HEK293 (cell line): ENCODE data around the gene BBOF1.
"Not testable (repeated sequence)": the region's sequence is repeated elsewhere in the genome, so short reads cannot be mapped to it uniquely, and the experiment has no call there.

ENCODE experiments used
- CTCF ChIA-PET: fragments of 350-600 bp; formaldehyde crosslinking; extraction: SDS; loops from one replicate; lab custom pipeline; 2021; ENCODE audit warnings: antibody characterized with exemption; lab: Yijun Ruan, JAX
- POLR2A ChIA-PET: fragments of 300-600 bp; formaldehyde crosslinking; extraction: SDS; loops from one replicate; lab custom pipeline; 2020; ENCODE audit warnings: antibody characterized with exemption, inconsistent platforms; lab: Yijun Ruan, JAX
- H3K27ac ChIP-seq: fragments of 200-500 bp; sonication (Bioruptor generic); 2 replicates; pipeline ENCODE4 v1.5.1; 2014; ENCODE audit warnings: low read depth, low read length, control low read depth, inconsistent platforms; ENCODE audit errors: extremely low read depth
- H3K36me3 ChIP-seq, 2 experiments: fragments of 200-500 bp in 1 of 2; sonication (Bioruptor generic) in 1 of 2; 1 replicate in 1 of 2; 2 replicates in 1 of 2; pipeline ENCODE4 v1.5.1; 2014 to 2017; ENCODE audit warnings: inconsistent platforms in 2 of 2, low read length in 2 of 2; ENCODE audit not compliant: control insufficient read depth in 2 of 2, insufficient read depth in 1 of 2
- H3K4me1 ChIP-seq: fragments of 200-500 bp; sonication (Bioruptor generic); 2 replicates; pipeline ENCODE4 v1.5.1; 2014; ENCODE audit warnings: mild to moderate bottlenecking, low read length, inconsistent platforms; ENCODE audit not compliant: control insufficient read depth, insufficient read depth
- H3K4me3 ChIP-seq: 2 replicates; pipeline ENCODE4 v1.5.1; 2011; ENCODE audit warnings: low read depth, mild to moderate bottlenecking, control low read depth, low read length, moderate library complexity
- H3K9me3 ChIP-seq: fragments of 200-500 bp; sonication (Bioruptor generic); 2 replicates; pipeline ENCODE4 v1.5.1; 2014; ENCODE audit warnings: low read depth, low read length, inconsistent platforms; ENCODE audit not compliant: control insufficient read depth, insufficient read depth
- BCL6B ChIP-seq: fragments of 450-650 bp; formaldehyde crosslinking; IDR thresholded peaks from 2 replicates; pipeline ENCODE4 v1.5.1; 2017; ENCODE audit warnings: missing biosample characterization, missing genetic modification characterization
- HOXD13 ChIP-seq: sonication (generic); formaldehyde crosslinking; IDR thresholded peaks from 2 replicates; pipeline ENCODE4 v1.8.0; 2022; ENCODE audit warnings: missing genetic modification reagents, borderline replicate concordance
- OSR2 ChIP-seq: fragments of 450-650 bp; formaldehyde crosslinking; IDR thresholded peaks from 2 replicates; pipeline ENCODE4 v1.5.1; 2016; ENCODE audit warnings: missing biosample characterization, missing genetic modification characterization
- SALL2 ChIP-seq: fragments of 450-650 bp; formaldehyde crosslinking; IDR thresholded peaks from 2 replicates; pipeline ENCODE4 v1.5.0; 2017; ENCODE audit warnings: missing biosample characterization, mild to moderate bottlenecking, missing genetic modification characterization, borderline replicate concordance
- YY2 ChIP-seq: fragments of 450-650 bp; formaldehyde crosslinking; IDR thresholded peaks from 2 replicates; pipeline ENCODE4 v1.5.1; 2016; ENCODE audit warnings: missing biosample characterization, missing genetic modification characterization
- ZNF132 ChIP-seq: fragments of 450-650 bp; formaldehyde crosslinking; IDR thresholded peaks from 2 replicates; pipeline ENCODE4 v1.5.1; 2017; ENCODE audit warnings: missing biosample characterization, missing genetic modification characterization, borderline replicate concordance
- ZNF140 ChIP-seq: fragments of 450-650 bp; formaldehyde crosslinking; IDR thresholded peaks from 2 replicates; pipeline ENCODE4 v1.5.1; 2016; ENCODE audit warnings: missing biosample characterization, missing genetic modification characterization
- ZNF175 ChIP-seq: fragments of 450-650 bp; formaldehyde crosslinking; IDR thresholded peaks from 2 replicates; pipeline ENCODE4 v1.5.1; 2016; ENCODE audit warnings: missing biosample characterization, missing genetic modification characterization
- ZNF23 ChIP-seq: fragments of 450-650 bp; formaldehyde crosslinking; IDR thresholded peaks from 2 replicates; pipeline ENCODE4 v1.5.1; 2016; ENCODE audit warnings: missing biosample characterization, missing genetic modification characterization, borderline replicate concordance
- ZNF266 ChIP-seq: fragments of 450-650 bp; formaldehyde crosslinking; IDR thresholded peaks from 2 replicates; pipeline ENCODE4 v1.5.1; 2016; ENCODE audit warnings: missing biosample characterization, missing genetic modification characterization, low read depth
- ZNF274 ChIP-seq, 2 experiments: fragments of 200-500 bp in 1 of 2; fragments of 450-650 bp in 1 of 2; sonication (Bioruptor generic) in 1 of 2; formaldehyde crosslinking in 1 of 2; IDR thresholded peaks; 2 replicates each; pipeline versions ENCODE4 v1.5.1 to v1.6.1; 2014 to 2016; ENCODE audit warnings: borderline replicate concordance in 1 of 2, inconsistent platforms in 1 of 2, low read length in 1 of 2, missing biosample characterization in 1 of 2, missing genetic modification characterization in 1 of 2
- ZNF292 ChIP-seq: fragments of 450-650 bp; formaldehyde crosslinking; IDR thresholded peaks from 2 replicates; pipeline ENCODE4 v1.5.1; 2016; ENCODE audit warnings: low read depth, missing biosample characterization, missing genetic modification characterization, borderline replicate concordance
- ZNF37A ChIP-seq: fragments of 450-650 bp; IDR thresholded peaks from 2 replicates; pipeline ENCODE4 v1.5.1; 2018; ENCODE audit warnings: missing biosample characterization, missing genetic modification characterization
- ZNF416 ChIP-seq: fragments of 450-650 bp; formaldehyde crosslinking; IDR thresholded peaks from 2 replicates; pipeline ENCODE4 v1.5.1; 2016; ENCODE audit warnings: missing biosample characterization, missing genetic modification characterization
- ZNF529 ChIP-seq: fragments of 450-650 bp; formaldehyde crosslinking; IDR thresholded peaks from 2 replicates; pipeline ENCODE4 v1.5.1; 2017; ENCODE audit warnings: missing genetic modification characterization, missing biosample characterization; ENCODE audit not compliant: insufficient replicate concordance
- ZNF596 ChIP-seq: fragments of 450-650 bp; IDR thresholded peaks from 2 replicates; pipeline ENCODE4 v1.5.0; 2018; ENCODE audit warnings: missing biosample characterization, mild to moderate bottlenecking, missing genetic modification characterization, moderate library complexity
- ZNF624 ChIP-seq: fragments of 450-650 bp; formaldehyde crosslinking; IDR thresholded peaks from 2 replicates; pipeline ENCODE4 v1.5.1; 2017; ENCODE audit warnings: missing biosample characterization, missing genetic modification characterization
- ZNF660 ChIP-seq: fragments of 450-650 bp; IDR thresholded peaks from 2 replicates; pipeline ENCODE4 v1.5.1; 2018; ENCODE audit warnings: missing biosample characterization, mild to moderate bottlenecking, missing genetic modification characterization
- ZNF704 ChIP-seq: fragments of 450-650 bp; formaldehyde crosslinking; IDR thresholded peaks from 2 replicates; pipeline ENCODE4 v1.5.1; 2016; ENCODE audit warnings: missing biosample characterization, missing genetic modification characterization
- ZSCAN18 ChIP-seq: fragments of 450-650 bp; formaldehyde crosslinking; IDR thresholded peaks from 2 replicates; pipeline ENCODE4 v1.5.1; 2016; ENCODE audit warnings: missing biosample characterization, missing genetic modification characterization
- TF ChIP-seq, protein P1 (sequence below): fragments of 450-650 bp; formaldehyde crosslinking; IDR thresholded peaks from 2 replicates; pipeline ENCODE4 v1.5.1; 2016; ENCODE audit warnings: missing biosample characterization, missing genetic modification characterization
- TF ChIP-seq, protein P2 (sequence below): fragments of 450-650 bp; formaldehyde crosslinking; IDR thresholded peaks from 2 replicates; pipeline ENCODE4 v1.5.1; 2016; ENCODE audit warnings: missing biosample characterization, missing genetic modification characterization

BBOF1 gene

GRCh38 chr14:73977896-73978295 is 41.3 kb upstream of the BBOF1 start (continued):
- TF ChIP-seq ZNF132 (no peak), ZNF529 (tag by site-specific recombination) (no peak), ZNF175 (tag by site-specific recombination) (no peak), ZNF660 (no peak), ZNF140 (tag by site-specific recombination) (no peak), YY2 (tag by site-specific recombination) (no peak), BCL6B (tag by site-specific recombination) (no peak), ZNF37A (tag by site-specific recombination) (no peak)

DNA sequence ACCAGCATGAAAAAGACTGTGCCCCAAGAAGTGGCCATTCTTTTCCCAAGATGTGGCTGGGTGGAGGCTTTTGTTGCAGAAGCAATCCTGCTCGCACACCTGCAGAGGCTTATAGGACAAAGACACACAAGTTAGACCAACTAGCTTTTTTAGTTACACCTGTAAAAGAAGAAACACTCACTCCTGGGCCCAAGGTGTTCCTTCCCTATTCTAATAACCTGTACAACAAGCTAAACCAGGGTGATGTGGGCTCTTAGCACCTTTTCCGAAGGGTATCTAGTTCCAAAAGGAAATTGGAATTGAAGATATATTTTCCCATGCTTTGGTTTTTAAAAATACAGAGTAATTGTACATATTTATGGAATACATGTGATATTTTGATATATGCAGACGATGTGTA is 31.1 kb upstream of the BBOF1 start:
- H3K27ac ChIP-seq = no peak overlapping the region
- H3K36me3 ChIP-seq = peaks cover 5 to 17% of the 10 kb centered on the region in 2 experiments; a peak in 2 of 3 replicates
- H3K9me3 ChIP-seq = no peaks in the 10 kb centered on the region
- POLR2A ChIA-PET = no interaction called here
- no peak overlapping the region for H3K4me3 ChIP-seq
- no peak for TF ChIP-seq SALL2 (tag by site-specific recombination)
- TF ChIP-seq ZNF416 (tag by site-specific recombination) = no peak
- TF ChIP-seq, protein P1, sequence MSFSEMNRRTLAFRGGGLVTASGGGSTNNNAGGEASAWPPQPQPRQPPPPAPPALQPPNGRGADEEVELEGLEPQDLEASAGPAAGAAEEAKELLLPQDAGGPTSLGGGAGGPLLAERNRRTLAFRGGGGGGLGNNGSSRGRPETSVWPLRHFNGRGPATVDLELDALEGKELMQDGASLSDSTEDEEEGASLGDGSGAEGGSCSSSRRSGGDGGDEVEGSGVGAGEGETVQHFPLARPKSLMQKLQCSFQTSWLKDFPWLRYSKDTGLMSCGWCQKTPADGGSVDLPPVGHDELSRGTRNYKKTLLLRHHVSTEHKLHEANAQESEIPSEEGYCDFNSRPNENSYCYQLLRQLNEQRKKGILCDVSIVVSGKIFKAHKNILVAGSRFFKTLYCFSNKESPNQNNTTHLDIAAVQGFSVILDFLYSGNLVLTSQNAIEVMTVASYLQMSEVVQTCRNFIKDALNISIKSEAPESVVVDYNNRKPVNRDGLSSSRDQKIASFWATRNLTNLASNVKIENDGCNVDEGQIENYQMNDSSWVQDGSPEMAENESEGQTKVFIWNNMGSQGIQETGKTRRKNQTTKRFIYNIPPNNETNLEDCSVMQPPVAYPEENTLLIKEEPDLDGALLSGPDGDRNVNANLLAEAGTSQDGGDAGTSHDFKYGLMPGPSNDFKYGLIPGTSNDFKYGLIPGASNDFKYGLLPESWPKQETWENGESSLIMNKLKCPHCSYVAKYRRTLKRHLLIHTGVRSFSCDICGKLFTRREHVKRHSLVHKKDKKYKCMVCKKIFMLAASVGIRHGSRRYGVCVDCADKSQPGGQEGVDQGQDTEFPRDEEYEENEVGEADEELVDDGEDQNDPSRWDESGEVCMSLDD (tag by site-specific recombination) = no peak
- TF ChIP-seq OSR2 (tag by site-specific recombination) = no peak
- no peak for TF ChIP-seq ZNF704 (tag by site-specific recombination)
- no peak for TF ChIP-seq ZNF292 (tag by site-specific recombination)
- no peak for TF ChIP-seq ZNF274 (IDR thresholded peaks at IDR 0.05; ENCODE audit: low read length)
- no peak for TF ChIP-seq ZNF274 (tag by site-specific recombination; IDR thresholded peaks at IDR 0.05; ENCODE audit: borderline replicate concordance)
- TF ChIP-seq, protein P2, sequence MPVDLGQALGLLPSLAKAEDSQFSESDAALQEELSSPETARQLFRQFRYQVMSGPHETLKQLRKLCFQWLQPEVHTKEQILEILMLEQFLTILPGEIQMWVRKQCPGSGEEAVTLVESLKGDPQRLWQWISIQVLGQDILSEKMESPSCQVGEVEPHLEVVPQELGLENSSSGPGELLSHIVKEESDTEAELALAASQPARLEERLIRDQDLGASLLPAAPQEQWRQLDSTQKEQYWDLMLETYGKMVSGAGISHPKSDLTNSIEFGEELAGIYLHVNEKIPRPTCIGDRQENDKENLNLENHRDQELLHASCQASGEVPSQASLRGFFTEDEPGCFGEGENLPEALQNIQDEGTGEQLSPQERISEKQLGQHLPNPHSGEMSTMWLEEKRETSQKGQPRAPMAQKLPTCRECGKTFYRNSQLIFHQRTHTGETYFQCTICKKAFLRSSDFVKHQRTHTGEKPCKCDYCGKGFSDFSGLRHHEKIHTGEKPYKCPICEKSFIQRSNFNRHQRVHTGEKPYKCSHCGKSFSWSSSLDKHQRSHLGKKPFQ (tag by site-specific recombination) = no peak
- TF ChIP-seq ZSCAN18 (tag by site-specific recombination) = no peak
- TF ChIP-seq ZNF23 (tag by site-specific recombination) = no peak
- no peak for TF ChIP-seq ZNF596 (tag by site-specific recombination)
- no peak for TF ChIP-seq ZNF266 (tag by site-specific recombination)
- no peak for TF ChIP-seq HOXD13 (CRISPR knock-in tag)
- no peak for TF ChIP-seq ZNF624
- TF ChIP-seq, all 188 proteins: peak for 0
- no peaks in the 10 kb centered on the region for H3K4me1 ChIP-seq
- CTCF ChIA-PET = no interaction called here

DNA sequence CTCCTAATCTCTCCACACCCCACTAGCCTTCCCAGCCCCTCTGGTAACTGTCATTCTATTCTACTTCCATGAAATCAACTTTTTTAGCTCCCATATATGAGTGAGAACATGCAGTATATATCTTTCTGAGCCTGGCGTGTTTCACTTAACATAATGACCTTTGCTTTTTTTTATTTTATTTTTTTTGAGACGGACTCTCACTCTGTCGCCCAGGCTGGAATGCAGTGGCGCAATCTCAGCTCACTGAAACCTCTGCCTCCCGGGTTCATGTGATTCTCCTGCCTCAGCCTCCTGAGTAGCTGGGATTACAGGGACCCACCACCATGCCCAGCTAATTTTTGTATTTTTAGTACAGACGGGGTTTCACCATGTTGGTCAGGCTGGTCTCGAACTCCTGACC is 30.5 kb upstream of the BBOF1 start:
- peaks cover 5 to 17% of the 10 kb centered on the region in 2 experiments; a peak in 2 of 3 replicates for H3K36me3 ChIP-seq
- CTCF ChIA-PET, H3K4me3 ChIP-seq, H3K27ac ChIP-seq, H3K4me1 ChIP-seq, POLR2A ChIA-PET, H3K9me3 ChIP-seq: not testable (repeated sequence)
